SHP77 (cell line): ENCODE measurements around the gene NRF1.
"Not testable (repeated sequence)": the region's sequence is repeated elsewhere in the genome, so short reads cannot be mapped to it uniquely, and the experiment has no call there.

Source experiments
- DNase-seq, 2 experiments: peaks; one replicate each; lab custom pipeline; 2025; lab: John Stamatoyannopoulos, UW

NRF1 gene

GRCh38 chr7:129611246-129612111 is at the start of gene NRF1:
TSS of gene NRF1 (plus strand) at chr7:129611720. CDS start at chr7:129657352, 45,632 bp downstream.
- peak; percentile 71 to 88 for DNase-seq

GRCh38 chr7:129566323-129566722 is 45.2 kb upstream of the NRF1 start:
- DNase-seq = not testable (repeated sequence)

- DNase-seq = no peak
These were observed 44.1 kb upstream of the NRF1 start for GRCh38 chr7:129567377-129567776.

- DNase-seq = no peak
These were observed 43.3 kb upstream of the NRF1 start for GRCh38 chr7:129568240-129568639.

GRCh38 chr7:129569326-129569725 is 42.2 kb upstream of the NRF1 start:
- no peak for DNase-seq

- DNase-seq = no peak
These were observed 41.7 kb upstream of the NRF1 start for GRCh38 chr7:129569811-129570215.

- no peak for DNase-seq
These were observed 40.3 kb upstream of the NRF1 start for GRCh38 chr7:129571201-129571600.

GRCh38 chr7:129572205-129572604 is 39.3 kb upstream of the NRF1 start:
- no peak for DNase-seq

- DNase-seq = no peak
These were observed 37.0 kb upstream of the NRF1 start for GRCh38 chr7:129574487-129574886.

GRCh38 chr7:129575699-129576098 is 35.8 kb upstream of the NRF1 start:
- DNase-seq = no peak

GRCh38 chr7:129576138-129576537 is 35.4 kb upstream of the NRF1 start:
- no peak for DNase-seq

- DNase-seq = no peak
These were observed 32.7 kb upstream of the NRF1 start for GRCh38 chr7:129578829-129579228.

GRCh38 chr7:129586179-129586578 is 25.3 kb upstream of the NRF1 start:
- DNase-seq = not testable (repeated sequence)

GRCh38 chr7:129588268-129588667 is 23.3 kb upstream of the NRF1 start:
- DNase-seq = no peak

GRCh38 chr7:129591868-129592267 is 19.7 kb upstream of the NRF1 start:
- DNase-seq = no peak

- DNase-seq = not testable (repeated sequence)
These were observed 15.1 kb upstream of the NRF1 start for GRCh38 chr7:129596386-129596785.

GRCh38 chr7:129597672-129598071 is 13.8 kb upstream of the NRF1 start:
- no peak for DNase-seq

- no peak for DNase-seq
These were observed 12.3 kb upstream of the NRF1 start for GRCh38 chr7:129599174-129599573.

GRCh38 chr7:129603594-129603993 is 7.9 kb upstream of the NRF1 start:
- not testable (repeated sequence) for DNase-seq

- DNase-seq = not testable (repeated sequence)
These were observed 7.5 kb upstream of the NRF1 start for GRCh38 chr7:129604021-129604420.

- DNase-seq = no peak
These were observed 6.6 kb upstream of the NRF1 start for GRCh38 chr7:129604713-129605437.

GRCh38 chr7:129605960-129606614 is 5.4 kb upstream of the NRF1 start:
- DNase-seq = no peak

GRCh38 chr7:129606803-129607202 is 4.7 kb upstream of the NRF1 start:
- no peak for DNase-seq
